Colonic mucosa (tissue), 4 donors: ENCODE data around the gene TMPRSS13. TPM values are rescaled to one million over a fixed set of nuclear protein-coding genes. Genes with fewer than 3 reads are reported as not detected.
A peak's percentile ranks its signal among the peaks of the same experiment; 100 is the strongest.
"Not testable (repeated sequence)": the region's sequence is repeated elsewhere in the genome, so short reads cannot be mapped to it uniquely, and the experiment has no call there.

ENCODE experiments used
- DNase-seq: peaks from one replicate; pipeline ENCODE4 v3.0.0-alpha.2; 2020
- H3K27ac ChIP-seq: fragments of 200-600 bp; one replicate; pipeline ENCODE4 v1.8.0; 2021
- H3K27me3 ChIP-seq: fragments of 200-600 bp; one replicate; pipeline ENCODE4 v1.8.0; 2021
- H3K36me3 ChIP-seq: fragments of 200-600 bp; one replicate; pipeline ENCODE4 v1.8.0; 2021
- H3K4me1 ChIP-seq: fragments of 200-600 bp; one replicate; pipeline ENCODE4 v1.8.0; 2021; ENCODE audit warnings: mild to moderate bottlenecking
- H3K4me3 ChIP-seq: fragments of 200-600 bp; one replicate; pipeline ENCODE4 v1.8.0; 2021
- H3K9ac ChIP-seq, 2 donors: one replicate each; pipeline ENCODE4 v1.7.0; 2013; ENCODE audit warnings: control low read depth in 2 of 2, low read depth in 2 of 2, low read length in 2 of 2
- H3K9me3 ChIP-seq: fragments of 200-600 bp; one replicate; pipeline ENCODE4 v1.8.0; 2021
- CTCF ChIP-seq: fragments of 200-600 bp; IDR thresholded peaks from one replicate; pipeline ENCODE4 v1.8.0; 2022; ENCODE audit warnings: antibody characterized with exemption, mild to moderate bottlenecking
- intact Hi-C: fragments of 100-400 bp; cut with DNase I; formaldehyde crosslinking; loops from one replicate; pipeline ENCODE4 v1.14.1; 2022
- total RNA-seq, 2 donors: library from RNA; stranded (reverse); fragmentation: NEBNext Ultra II Directional in 1 of 2; extraction: Animal tissue kit (Norgen Biotek cat#: 25700) in 1 of 2; gene quantifications; one replicate each; pipeline ENCODE4 v1.2.1, GENCODE V29; 2021
- donor health status: healthy.
- donor health status: DM: no; HTN: no; CAD: no.
- donor health status: DM: no; HTN: no; CAD: no.

The TMPRSS13 gene
- total RNA-seq, 2 donors from 2014 or later = 1.5 to 1.6 TPM

- intact Hi-C loops = no loop called here
- Histone ChIP-seq H3K9me3 (no peaks in the 10 kb centered on the region), H3K9ac (no peak overlapping the region), H3K27ac (no peak overlapping the region), H3K4me3 (no peak overlapping the region), H3K4me1 (no peaks in the 10 kb centered on the region), H3K36me3 (no peaks in the 10 kb centered on the region), H3K27me3 (no peaks in the 10 kb centered on the region)
- TF ChIP-seq CTCF = no peak
- no peak for DNase-seq
Measured at GRCh38 chr11:117958949-117959348, 29.7 kb upstream of the TMPRSS13 start.

- no peaks in the 10 kb centered on the region for H3K9me3 ChIP-seq
- H3K36me3 ChIP-seq = no peaks in the 10 kb centered on the region
- no peaks in the 10 kb centered on the region for H3K4me1 ChIP-seq
- intact Hi-C loops = loop anchor here (5.0 kb wide), 1 partner anchor 99 kb away; no protein-coding TSS in a partner anchor
- no peak overlapping the region for H3K9ac ChIP-seq
- peak overlapping the region; percentile 13 for H3K27ac ChIP-seq
- TF ChIP-seq CTCF = no peak
- no peak for DNase-seq
- no peaks in the 10 kb centered on the region for H3K27me3 ChIP-seq
- no peak overlapping the region for H3K4me3 ChIP-seq
Measured at GRCh38 chr11:117953024-117953671, 23.9 kb upstream of the TMPRSS13 start.

- Histone ChIP-seq H3K4me1 (no peaks in the 10 kb centered on the region), H3K4me3 (no peak overlapping the region), H3K27me3 (no peaks in the 10 kb centered on the region), H3K36me3 (no peaks in the 10 kb centered on the region), H3K9me3 (no peaks in the 10 kb centered on the region), H3K27ac (peak overlapping the region; percentile 9), H3K9ac (no peak overlapping the region)
- intact Hi-C loops = loop anchor here (5.0 kb wide), 1 partner anchor 101 kb away; no protein-coding TSS in a partner anchor
- no peak for DNase-seq
- TF ChIP-seq CTCF = no peak
Measured at GRCh38 chr11:117950993-117951961, 22.1 kb upstream of the TMPRSS13 start.

GRCh38 chr11:117950301-117950700 is 21.1 kb upstream of the TMPRSS13 start:
- H3K27me3 ChIP-seq = no peaks in the 10 kb centered on the region
- intact Hi-C loops = loop anchor here (5.0 kb wide), 1 partner anchor 102 kb away; no protein-coding TSS in a partner anchor
- H3K9me3 ChIP-seq = no peaks in the 10 kb centered on the region
- no peak overlapping the region for H3K4me3 ChIP-seq
- no peaks in the 10 kb centered on the region for H3K4me1 ChIP-seq
- H3K36me3 ChIP-seq = no peaks in the 10 kb centered on the region
- no peak overlapping the region for H3K9ac ChIP-seq
- no peak for TF ChIP-seq CTCF
- H3K27ac ChIP-seq = peak overlapping the region; percentile 9
- DNase-seq = no peak

GRCh38 chr11:117949062-117949461 is 19.9 kb upstream of the TMPRSS13 start:
- Histone ChIP-seq H3K27me3 (no peaks in the 10 kb centered on the region), H3K9me3 (no peaks in the 10 kb centered on the region), H3K36me3 (no peaks in the 10 kb centered on the region), H3K4me1 (no peaks in the 10 kb centered on the region), H3K27ac (no peak overlapping the region), H3K4me3 (no peak overlapping the region), H3K9ac (no peak overlapping the region)
- TF ChIP-seq CTCF = no peak
- intact Hi-C loops = loop anchor here (5.0 kb wide), 1 partner anchor 127 kb away; the partner anchor contains the start of gene FXYD2
- DNase-seq = no peak

- H3K27me3 ChIP-seq, DNase-seq, H3K27ac ChIP-seq, H3K36me3 ChIP-seq, H3K9ac ChIP-seq, H3K9me3 ChIP-seq, H3K4me1 ChIP-seq, H3K4me3 ChIP-seq: not testable (repeated sequence)
- intact Hi-C loops = loop anchor here (5.0 kb wide), 1 partner anchor 126 kb away; the partner anchor contains the start of gene FXYD2
Measured at GRCh38 chr11:117948466-117948865, 19.3 kb upstream of the TMPRSS13 start.

GRCh38 chr11:117947751-117948150 is 18.5 kb upstream of the TMPRSS13 start:
- not testable (repeated sequence) for H3K36me3 ChIP-seq, H3K27me3 ChIP-seq, H3K4me1 ChIP-seq, H3K27ac ChIP-seq, H3K9ac ChIP-seq, H3K9me3 ChIP-seq, DNase-seq, H3K4me3 ChIP-seq
- intact Hi-C loops = loop anchor here (2.0 to 5.0 kb wide), 2 partner anchors 103 to 125 kb away; partner anchors contain the start of gene FXYD2
